ENCODE results near the gene ZSWIM1. TPM values are rescaled to one million over a fixed set of nuclear protein-coding genes. Genes with fewer than 3 reads are reported as not detected.

The ZSWIM1 gene
- total and polyA plus RNA-seq, 2 donors (not counting 3 experiments of a cell fraction or from before 2014, with no cell fraction given) = 8.5 to 10.0 TPM

- no peaks in the 10 kb centered on the region for H3K27me3 ChIP-seq (ENCODE audit: control insufficient read depth in 2 of 2, insufficient read depth in 2 of 2, low read length in 2 of 2)
- H3K4me1 ChIP-seq (ENCODE audit: control insufficient read depth, extremely low read depth, insufficient read depth, low read length) = peaks cover 6% of the 10 kb centered on the region
- dilution Hi-C loops (cut with MboI; ENCODE audit: extremely low pct_ligation_motif_present, low sequenced_read_pairs) = no loop called here
- no peaks in the 10 kb centered on the region for H4K20me1 ChIP-seq (replicated peaks; ENCODE audit: control insufficient read depth, extremely low read depth, insufficient read depth, low read length)
- ChIA-PET CTCF (no interaction called here), POLR2A (no interaction called here)
- H3K9me1 ChIP-seq (replicated peaks; ENCODE audit: control insufficient read depth, extremely low read depth, insufficient read depth, low read length) = no peaks in the 10 kb centered on the region
- H2AFZ ChIP-seq (ENCODE audit: low read depth, low read length) = no peak overlapping the region
- FAIRE-seq (no peak), DNase-seq (ENCODE audit: low read depth, low spot score) (no peak)
- no peaks in the 10 kb centered on the region for H3K9me3 ChIP-seq (replicated peaks; ENCODE audit: control insufficient read depth, insufficient read depth, low read length)
- no peak overlapping the region for H3K9ac ChIP-seq (replicated peaks; ENCODE audit: extremely low read depth, insufficient read depth, low read length)
- no peak overlapping the region for H3K27ac ChIP-seq (ENCODE audit: insufficient read depth, low read depth, low read length)
- no peak overlapping the region for H3K4me3 ChIP-seq (replicated peaks in 1 of 3; ENCODE audit: insufficient read depth in 1 of 3, low read depth in 1 of 3, low read length in 3 of 3)
- no peak for TF ChIP-seq MYC (IDR thresholded peaks at IDR 0.05; ENCODE audit: low read depth, low read length)
- TF ChIP-seq JUN (IDR thresholded peaks at IDR 0.05; ENCODE audit: borderline replicate concordance, insufficient read depth, insufficient read length, low read depth) = no peak
- TF ChIP-seq POLR2AphosphoS5 (IDR thresholded peaks at IDR 0.05; ENCODE audit: insufficient read depth, low read depth, low read length) = no peak
- no peak for TF ChIP-seq FOS (IDR thresholded peaks at IDR 0.05; ENCODE audit: borderline replicate concordance, insufficient read depth, low read length)
- TF ChIP-seq MAX (IDR thresholded peaks at IDR 0.05; ENCODE audit: insufficient read depth, insufficient read length) = no peak
- no peak for TF ChIP-seq POLR2A (IDR thresholded peaks at IDR 0.05; ENCODE audit: low read depth, low read length)
- TF ChIP-seq GATA2 (IDR thresholded peaks at IDR 0.05; ENCODE audit: insufficient read depth, insufficient read length, low read depth, low read length) = no peak
- no peak for TF ChIP-seq EZH2 (IDR thresholded peaks at IDR 0.05; ENCODE audit: borderline replicate concordance, low read depth, low read length, severe bottlenecking)
- TF ChIP-seq CTCF (IDR thresholded peaks at IDR 0.05; ENCODE audit: extremely low read depth in 1 of 2, insufficient read depth in 1 of 2, low read depth in 1 of 2, low read length in 2 of 2) = no peak
- no TSS peak for BruUV-seq (replicated peaks)
- H3K79me2 ChIP-seq (ENCODE audit: control insufficient read depth, insufficient read depth, low read length) = no peaks in the 10 kb centered on the region
- H3K4me2 ChIP-seq (ENCODE audit: insufficient read depth, low read length) = no peak overlapping the region
- no peaks in the 10 kb centered on the region for H3K36me3 ChIP-seq (ENCODE audit: control insufficient read depth in 2 of 2, extremely low read depth in 1 of 2, insufficient read depth in 2 of 2, low read length in 2 of 2)
- intact Hi-C loops (cut with micrococcal nuclease) = no loop called here
These were observed 45.7 kb downstream of the ZSWIM1 start for GRCh38 chr20:45926731-45927070.

Data from endothelial cell of umbilical vein (primary cell).